ENCODE measurements around the gene BAK1. TPM values are rescaled to one million over a fixed set of nuclear protein-coding genes. Genes with fewer than 3 reads are reported as not detected.

Gene BAK1
- total RNA-seq, 3 donors from 2014 or later: 6.7 to 11.1 (median 7.0) TPM

- Histone ChIP-seq H3K4me3 (no peak overlapping the region), H3K9me3 (no peaks in the 10 kb centered on the region), H3K4me1 (no peaks in the 10 kb centered on the region), H3K27ac (no peak overlapping the region), H3K27me3 (no peaks in the 10 kb centered on the region), H3K36me3 (no peaks in the 10 kb centered on the region)
- TF ChIP-seq POLR2AphosphoS5 (IDR thresholded peaks at IDR 0.05): no peak
- no peak for TF ChIP-seq POLR2A (IDR thresholded peaks at IDR 0.05)
- TF ChIP-seq CTCF (IDR thresholded peaks at IDR 0.05): no peak
- intact Hi-C loops (cut with DNase I; ENCODE audit: low total_unique reads): no loop called here
- no peak for DNase-seq (ENCODE audit: low spot score in 2 of 2)
These were observed 27.7 kb upstream of the BAK1 start for GRCh38 chr6:33607784-33608161.

- no peak for TF ChIP-seq CTCF (IDR thresholded peaks at IDR 0.05)
- no peak for TF ChIP-seq POLR2AphosphoS5 (IDR thresholded peaks at IDR 0.05)
- DNase-seq (ENCODE audit: low spot score in 2 of 2): no peak
- no peaks in the 10 kb centered on the region for H3K36me3 ChIP-seq
- no peaks in the 10 kb centered on the region for H3K4me1 ChIP-seq
- H3K27ac ChIP-seq: no peak overlapping the region
- intact Hi-C loops (cut with DNase I; ENCODE audit: low total_unique reads): no loop called here
- H3K27me3 ChIP-seq: no peaks in the 10 kb centered on the region
- H3K4me3 ChIP-seq: no peak overlapping the region
- H3K9me3 ChIP-seq: no peaks in the 10 kb centered on the region
These were observed 27.2 kb upstream of the BAK1 start for GRCh38 chr6:33607126-33607783.

GRCh38 chr6:33606642-33607041 lies 26.6 kb upstream of the BAK1 start:
- no peaks in the 10 kb centered on the region for H3K27me3 ChIP-seq
- H3K36me3 ChIP-seq: no peaks in the 10 kb centered on the region
- intact Hi-C loops (cut with DNase I; ENCODE audit: low total_unique reads): no loop called here
- no peak for TF ChIP-seq CTCF (IDR thresholded peaks at IDR 0.05)
- TF ChIP-seq POLR2AphosphoS5 (IDR thresholded peaks at IDR 0.05): no peak
- TF ChIP-seq POLR2A (IDR thresholded peaks at IDR 0.05): no peak
- no peak overlapping the region for H3K27ac ChIP-seq
- no peaks in the 10 kb centered on the region for H3K4me1 ChIP-seq
- no peaks in the 10 kb centered on the region for H3K9me3 ChIP-seq
- DNase-seq (ENCODE audit: low spot score in 2 of 2): no peak
- H3K4me3 ChIP-seq: no peak overlapping the region

GRCh38 chr6:33604941-33605854 lies 25.1 kb upstream of the BAK1 start:
- intact Hi-C loops (cut with DNase I; ENCODE audit: low total_unique reads): loop anchor here (5.0 kb wide), 1 partner anchor 92 kb away; no protein-coding TSS in a partner anchor
- no peak overlapping the region for H3K27ac ChIP-seq

More at GRCh38 chr6:33604941-33605854, 25.1 kb upstream of the BAK1 start:
- Histone ChIP-seq H3K9me3 (no peaks in the 10 kb centered on the region), H3K4me1 (no peaks in the 10 kb centered on the region), H3K27me3 (no peaks in the 10 kb centered on the region), H3K4me3 (no peak overlapping the region), H3K36me3 (no peaks in the 10 kb centered on the region)
- TF ChIP-seq CTCF (IDR thresholded peaks at IDR 0.05) (no peak), POLR2AphosphoS5 (IDR thresholded peaks at IDR 0.05) (no peak), POLR2A (IDR thresholded peaks at IDR 0.05) (no peak)
- no peak for DNase-seq (ENCODE audit: low spot score in 2 of 2)
